K562 (cell line): ENCODE data around the gene WIPF3. TPM values are rescaled to one million over a fixed set of nuclear protein-coding genes. Genes with fewer than 3 reads are reported as not detected.

ENCODE experiments used
- ATAC-seq: fragments of 200-7000 bp; cut with Tn5 transposase; 3 replicates; pipeline ENCODE4 v1.9.1; 2020; ENCODE audit warnings: moderate library complexity
- BruUV-seq: library from RNA; stranded (reverse); fragments of 400-500 nt; replicated peaks from 2 replicates; lab custom pipeline; 2021; lab: Mats Ljungman, UMichigan
- CTCF ChIA-PET: fragments of 300-600 bp; formaldehyde crosslinking; extraction: SDS; loops from one replicate; lab custom pipeline; 2021; ENCODE audit warnings: low intra/inter-chr PET ratio; lab: Yijun Ruan, JAX
- POLR2A ChIA-PET: fragments of 300-600, 350-650 bp; sonication (Branson Sonifier 250); formaldehyde crosslinking; extraction: SDS; loops from one replicate; lab custom pipeline; 2021; ENCODE audit warnings: antibody characterized with exemption, inconsistent platforms; lab: Yijun Ruan, JAX
- DNase-seq, 4 experiments: peaks; one replicate each; pipeline versions ENCODE4 v3.0.0 to v3.0.0-alpha.2; 2011 to 2018; ENCODE audit warnings: low spot score in 3 of 4, mixed read lengths in 3 of 4; ENCODE audit errors: extremely low read depth in 1 of 4
- FAIRE-seq: peaks from 2 replicates; lab custom pipeline; 2011; peaks lifted over from hg19 to GRCh38; lab: Jason Lieb, UNC
- H2AFZ ChIP-seq: 2 replicates; pipeline ENCODE4 v1.6.0; 2011; ENCODE audit warnings: low read depth, low read length, control low read depth, inconsistent platforms
- H3K27ac ChIP-seq: fragments of 200-600 bp; 3 replicates; pipeline ENCODE4 v1.8.0; 2011; ENCODE audit warnings: low read depth, mild to moderate bottlenecking, control low read depth, inconsistent platforms, low read length, moderate library complexity, mixed read lengths; ENCODE audit errors: extremely low read depth
- H3K27me3 ChIP-seq, 2 experiments: fragments of 300-600 bp in 1 of 2; 2 replicates in 1 of 2; 3 replicates in 1 of 2; pipeline versions ENCODE4 v1.6.0 to v1.8.0; 2011; ENCODE audit warnings: inconsistent platforms in 2 of 2, low read length in 2 of 2, mild to moderate bottlenecking in 1 of 2, mixed read lengths in 1 of 2, moderate library complexity in 1 of 2; ENCODE audit not compliant: control insufficient read depth in 2 of 2, insufficient read depth in 2 of 2
- H3K36me3 ChIP-seq: fragments of 300-600 bp; 3 replicates; pipeline ENCODE4 v1.8.0; 2011; ENCODE audit warnings: mild to moderate bottlenecking, low read length, inconsistent platforms; ENCODE audit not compliant: control insufficient read depth, insufficient read depth
- H3K4me1 ChIP-seq, 2 experiments: fragments of 200-600 bp in 1 of 2; replicated peaks in 1 of 2; 2 replicates in 1 of 2; 3 replicates in 1 of 2; pipeline versions ENCODE4 v1.5.1 to v1.8.0; 2011; ENCODE audit warnings: inconsistent platforms in 2 of 2, low read length in 2 of 2, mild to moderate bottlenecking in 1 of 2, mixed read lengths in 1 of 2, moderate library complexity in 1 of 2; ENCODE audit not compliant: control insufficient read depth in 2 of 2, insufficient read depth in 2 of 2
- H3K4me2 ChIP-seq: 2 replicates; pipeline ENCODE4 v1.6.1; 2011; ENCODE audit warnings: low read length, control low read depth, inconsistent platforms, mixed read lengths; ENCODE audit not compliant: insufficient read depth
- H3K4me3 ChIP-seq: fragments of 200-600 bp; sonication (generic), shearing (Covaris generic); 2 replicates; pipeline ENCODE4 v1.5.1; 2016; ENCODE audit warnings: control low read depth, inconsistent platforms
- H3K79me2 ChIP-seq: fragments of 200-600 bp; 3 replicates; pipeline ENCODE4 v1.8.0; 2011; ENCODE audit warnings: low read length, inconsistent platforms; ENCODE audit not compliant: control insufficient read depth, insufficient read depth
- H3K9ac ChIP-seq, 2 experiments: 2 replicates each; pipeline versions ENCODE4 v1.6.0 to v1.6.1; 2011; ENCODE audit warnings: low read depth in 2 of 2, low read length in 2 of 2, control low read depth in 1 of 2, inconsistent platforms in 1 of 2, mild to moderate bottlenecking in 1 of 2, mixed read lengths in 1 of 2; ENCODE audit not compliant: insufficient read depth in 1 of 2
- H3K9me1 ChIP-seq: one replicate; pipeline ENCODE4 v1.6.0; 2011; ENCODE audit warnings: inconsistent platforms, mild to moderate bottlenecking, low read length, moderate library complexity; ENCODE audit not compliant: control insufficient read depth, insufficient read depth
- H3K9me3 ChIP-seq: replicated peaks from 2 replicates; pipeline ENCODE4 v1.5.1; 2011; ENCODE audit warnings: low read depth, low read length, inconsistent platforms; ENCODE audit not compliant: control insufficient read depth, insufficient read depth
- H4K20me1 ChIP-seq: replicated peaks from 2 replicates; pipeline ENCODE4 v1.6.1; 2011; ENCODE audit warnings: low read length, inconsistent platforms, mixed read lengths; ENCODE audit not compliant: control insufficient read depth, insufficient read depth
- CBFA2T2 ChIP-seq: fragments of 450-650 bp; conservative IDR thresholded peaks from 2 replicates; pipeline ENCODE4 v1.6.1; 2017; ENCODE audit warnings: mild to moderate bottlenecking
- DIDO1 ChIP-seq: fragments of 450-650 bp; IDR thresholded peaks from 2 replicates; pipeline ENCODE4 v1.6.1; 2016; ENCODE audit warnings: low read depth, missing biosample characterization, missing genetic modification characterization
- MED1 ChIP-seq: sonication (generic); formaldehyde crosslinking; IDR thresholded peaks from 2 replicates; pipeline ENCODE4 v1.8.1; 2023; ENCODE audit warnings: missing genetic modification reagents, borderline replicate concordance
- ZBTB12 ChIP-seq: fragments of 250-450 bp; sonication (Bioruptor Pico); IDR thresholded peaks from 2 replicates; pipeline ENCODE4 v1.4.0; 2020
- ZNF431 ChIP-seq: sonication (generic); formaldehyde crosslinking; IDR thresholded peaks from 2 replicates; pipeline ENCODE4 v1.8.0; 2022; ENCODE audit warnings: mild to moderate bottlenecking, missing genetic modification reagents
- WGBS: fragments of 100-300 bp; shearing (Covaris generic); methylation state at CpG from one replicate; pipeline ENCODE4 v1.1.6; 2016; ENCODE audit warnings: low coverage, mixed read lengths; ENCODE audit not compliant: insufficient coverage; ENCODE audit errors: missing lambda C conversion rate; 5-methylcytosine and 5-hydroxymethylcytosine counted together
- in situ Hi-C: fragments of 300-500 bp; cut with MboI; formaldehyde crosslinking; loops from 4 replicates; pipeline ENCODE4 v1.15.0; 2018; ENCODE audit warnings: inconsistent platforms, mixed read lengths
- intact Hi-C: fragments of 100-400 bp; cut with micrococcal nuclease; formaldehyde crosslinking; loops from 2 replicates; pipeline ENCODE4 v1.14.2; 2022
- polyA plus RNA-seq, 8 experiments: library from polyadenylated mRNA; depleted of rRNA in 4 of 8; stranded (reverse) in 5 of 8; unstranded in 3 of 8; fragments of >200 nt; fragmentation: Nextera tagmentation in 2 of 8; fragmentation: Illumina TruSeq in 1 of 8; extraction: Ambion mirVana in 2 of 8; extraction: Trizol in 1 of 8; gene quantifications; 2 replicates each; pipeline versions ENCODE4 v1.2.1 to v1.2.3, GENCODE V29; 2011 to 2014; ENCODE audit warnings: inconsistent platforms in 1 of 8, missing spikeins in 1 of 8
- total RNA-seq, 7 experiments: library from RNA; depleted of rRNA in 6 of 7; stranded (reverse); fragments of >200 nt in 6 of 7; fragmentation: Illumina TruSeq in 2 of 7; extraction: Trizol in 2 of 7; gene quantifications; 2 replicates each; pipeline versions ENCODE4 v1.2.1 to v1.2.3, GENCODE V29; 2011 to 2021; ENCODE audit warnings: low replicate concordance in 1 of 7

The WIPF3 gene
- total and polyA plus RNA-seq, 9 of the 15 experiments (the other 6 are each of a cell fraction or from before 2014, with no cell fraction given): 0.18 to 3.2 (median 1.7) TPM

GRCh38 chr7:29765490-29765889 is 40.8 kb upstream of the WIPF3 start:
- H3K36me3 ChIP-seq: no peaks in the 10 kb centered on the region
- H4K20me1 ChIP-seq: no peaks in the 10 kb centered on the region
- FAIRE-seq (no peak), DNase-seq (no peak), ATAC-seq (no peak)
- H3K9ac ChIP-seq: no peak overlapping the region
- no TSS peak for BruUV-seq
- no peaks in the 10 kb centered on the region for H3K9me3 ChIP-seq
- H3K27me3 ChIP-seq: peaks cover 0 to 4% of the 10 kb centered on the region in 2 experiments; a peak in 3 of 5 replicates
- TF ChIP-seq ZBTB12 (CRISPR knock-in tag) (no peak), MED1 (CRISPR knock-in tag) (no peak), DIDO1 (tag) (no peak), ZNF431 (no peak), CBFA2T2 (no peak)
- intact Hi-C loops: loop anchor here (2.0 kb wide), 2 partner anchors 41 to 49 kb away; partner anchors contain the start of gene WIPF3
- no peak overlapping the region for H3K4me2 ChIP-seq
- CTCF ChIA-PET: no interaction called here
- POLR2A ChIA-PET: interaction anchor here (0.9 kb wide), 1 partner anchor 11 kb away, joined by 3 read pairs; no protein-coding TSS in a partner anchor
- H3K9me1 ChIP-seq: no peaks in the 10 kb centered on the region
- H3K4me1 ChIP-seq: no peaks in the 10 kb centered on the region
- no peak overlapping the region for H3K4me3 ChIP-seq
- H2AFZ ChIP-seq: no peak overlapping the region
- WGBS: 3% methylated on average over 5 of the region's 5 CpGs
- in situ Hi-C loops: no loop called here
- H3K27ac ChIP-seq: no peak overlapping the region
- H3K79me2 ChIP-seq: no peaks in the 10 kb centered on the region
